ENCODE results near the gene PHGDH.
A peak's percentile ranks its signal among the peaks of the same experiment; 100 is the strongest.

The PHGDH gene

GRCh38 chr1:119724611-119725218, 13.0 kb downstream of the PHGDH start:
- ChIA-PET POLR2A (ENCODE audit: low non-redundant PET) (interaction anchor here (0.5 kb wide), 1 partner anchor 49 kb away, joined by 4 read pairs; no protein-coding TSS in a partner anchor), CTCF (no interaction called here)
- no peak overlapping the region for H3K27ac ChIP-seq
- DNase-seq (ENCODE audit: low spot score), result no peak
- TF ChIP-seq CTCF (conservative IDR thresholded peaks at IDR 0.05; ENCODE audit: low read depth), result no peak

DNA sequence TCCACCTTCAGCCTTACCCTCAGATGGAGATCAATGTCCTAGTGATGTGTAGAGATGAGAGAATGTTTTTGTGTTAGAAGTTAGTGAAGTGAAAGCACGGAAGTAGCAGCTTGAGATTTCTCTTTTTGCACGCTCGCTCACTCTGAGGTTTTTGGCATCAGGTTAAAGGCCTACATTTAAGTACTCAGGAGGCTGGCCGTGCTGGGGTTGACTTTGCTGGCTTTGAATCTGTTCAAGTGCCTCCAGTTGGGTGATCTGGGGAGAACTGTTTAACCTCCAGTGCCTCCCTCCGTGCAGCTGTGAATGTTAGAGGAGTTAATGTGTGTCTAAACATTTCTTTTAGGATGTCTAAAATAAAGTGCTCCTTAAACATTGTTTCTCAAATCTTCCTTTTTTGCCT, 13.9 kb downstream of the PHGDH start:
- H3K27ac ChIP-seq, result no peak overlapping the region
- no peak for DNase-seq (ENCODE audit: low spot score)
- no peak for TF ChIP-seq CTCF (conservative IDR thresholded peaks at IDR 0.05; ENCODE audit: low read depth)
- POLR2A ChIA-PET (ENCODE audit: low non-redundant PET), result no interaction called here
- CTCF ChIA-PET, result no interaction called here

DNA sequence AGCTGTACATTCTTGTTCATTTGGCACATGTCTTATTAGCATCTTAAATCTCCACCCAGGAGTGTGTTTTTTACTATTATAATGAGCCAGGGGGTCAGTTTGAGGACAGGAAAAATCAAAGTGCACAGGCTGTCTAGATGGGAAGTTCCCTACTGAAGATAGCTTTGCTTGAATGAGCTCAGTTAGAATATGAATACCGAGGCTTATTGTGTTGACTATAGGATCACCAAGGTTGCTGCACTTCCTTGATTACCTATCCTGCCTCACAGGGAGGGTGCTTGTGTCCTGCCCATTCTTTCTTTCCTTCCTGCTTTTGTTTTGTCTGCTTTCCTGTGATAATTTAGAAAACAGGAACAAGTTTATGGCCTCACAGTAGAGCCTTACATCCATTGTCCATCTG, 16.3 kb downstream of the PHGDH start:
- H3K27ac ChIP-seq, result no peak overlapping the region

GRCh38 chr1:119729044-119729443, 17.3 kb downstream of the PHGDH start:
- TF ChIP-seq CTCF (conservative IDR thresholded peaks at IDR 0.05; ENCODE audit: low read depth), result no peak
- DNase-seq (ENCODE audit: low spot score), result no peak
- ChIA-PET POLR2A (ENCODE audit: low non-redundant PET) (no interaction called here), CTCF (interaction anchor here (1.0 to 1.6 kb wide), 2 partner anchors 15 to 54 kb away, joined by 3 to 4 read pairs; no protein-coding TSS in a partner anchor)
- H3K27ac ChIP-seq, result no peak overlapping the region

More for the DNA sequence above, 16.3 kb downstream of the PHGDH start:
- POLR2A ChIA-PET (ENCODE audit: low non-redundant PET), result no interaction called here
- DNase-seq (ENCODE audit: low spot score), result no peak
- CTCF ChIA-PET, result interaction anchor here (1.6 kb wide), 1 partner anchor 53 kb away, joined by 4 read pairs; no protein-coding TSS in a partner anchor
- no peak for TF ChIP-seq CTCF (conservative IDR thresholded peaks at IDR 0.05; ENCODE audit: low read depth)

- CTCF ChIA-PET, result interaction anchor here (1.0 to 1.1 kb wide), 2 partner anchors 12 to 121 kb away, joined by 3 to 4 read pairs; no protein-coding TSS in a partner anchor
- POLR2A ChIA-PET (ENCODE audit: low non-redundant PET), result no interaction called here
- no peak overlapping the region for H3K27ac ChIP-seq
- TF ChIP-seq CTCF (conservative IDR thresholded peaks at IDR 0.05; ENCODE audit: low read depth), result no peak
- peak; percentile 41 for DNase-seq (ENCODE audit: low spot score)
These were observed 19.3 kb downstream of the PHGDH start for GRCh38 chr1:119731060-119731459.

DNA sequence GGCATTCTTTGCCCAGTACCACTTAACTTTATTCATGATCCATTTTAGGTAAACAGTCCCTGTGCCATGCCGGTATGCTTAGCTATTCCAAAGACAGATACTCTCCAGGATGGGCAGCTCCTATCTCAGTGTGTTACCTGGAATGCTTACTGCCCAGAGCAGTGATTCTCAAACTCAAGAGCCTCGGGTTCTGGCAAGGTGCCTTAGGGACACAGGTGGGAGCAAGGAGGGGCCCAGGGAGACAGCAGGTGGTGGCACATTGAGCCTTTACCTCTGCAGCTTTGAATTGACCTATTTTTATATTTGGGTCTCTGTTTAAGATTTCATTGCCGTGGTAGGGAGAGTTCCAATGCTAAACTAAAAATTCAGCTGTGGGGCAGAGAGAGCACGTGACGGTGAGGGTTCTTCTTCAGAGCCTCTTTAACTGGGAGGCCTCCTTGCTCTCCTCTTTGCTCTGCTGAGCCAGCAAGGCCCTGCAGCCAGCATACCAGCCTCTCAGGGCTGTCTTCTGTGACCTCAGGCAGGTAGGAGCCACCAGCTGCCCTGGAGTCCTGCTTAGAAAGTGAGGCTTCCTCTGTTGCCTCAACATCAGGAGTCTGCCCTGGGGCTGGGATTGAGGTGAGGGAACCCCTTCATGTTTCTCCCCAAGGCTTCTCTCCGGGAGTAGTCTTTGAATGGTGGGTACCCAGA, 20.2 kb downstream of the PHGDH start:
- DNase-seq (ENCODE audit: low spot score), result no peak
- no peak overlapping the region for H3K27ac ChIP-seq
- no peak for TF ChIP-seq CTCF (conservative IDR thresholded peaks at IDR 0.05; ENCODE audit: low read depth)
- POLR2A ChIA-PET (ENCODE audit: low non-redundant PET), result no interaction called here
- CTCF ChIA-PET, result interaction anchor here (0.7 to 1.1 kb wide), 2 partner anchors 13 to 121 kb away, joined by 3 read pairs; no protein-coding TSS in a partner anchor

Measured in RWPE1 (cell line).